Measurements from ENCODE around the gene PAX8.

- TF ChIP-seq SUZ12 (IDR thresholded peaks at IDR 0.05; ENCODE audit: extremely low read depth, insufficient read depth, insufficient read length) = no peak
- TF ChIP-seq YY1 (IDR thresholded peaks at IDR 0.05; ENCODE audit: insufficient read depth, insufficient read length) = no peak
- no peak for TF ChIP-seq ZNF274 (IDR thresholded peaks at IDR 0.05; ENCODE audit: low read depth, low read length)
Measured at GRCh38 chr2:113214141-113214540, 64.6 kb downstream of the PAX8 start.
